Activated CD4-positive, alpha-beta T cell treated with anti-CD3 and anti-CD28 coated beads, Interleukin-2, Interleukin-6, amounts not matched to agents 100 ng/mL and 50 ng/mL, durations not matched to agents 16 hours and 8 hours (primary cell): Measurements from ENCODE around the gene FAM222B.

ENCODE experiments used
- DNase-seq: peaks from one replicate; pipeline ENCODE4 v3.0.0-alpha.2; 2020

Gene FAM222B

DNA sequence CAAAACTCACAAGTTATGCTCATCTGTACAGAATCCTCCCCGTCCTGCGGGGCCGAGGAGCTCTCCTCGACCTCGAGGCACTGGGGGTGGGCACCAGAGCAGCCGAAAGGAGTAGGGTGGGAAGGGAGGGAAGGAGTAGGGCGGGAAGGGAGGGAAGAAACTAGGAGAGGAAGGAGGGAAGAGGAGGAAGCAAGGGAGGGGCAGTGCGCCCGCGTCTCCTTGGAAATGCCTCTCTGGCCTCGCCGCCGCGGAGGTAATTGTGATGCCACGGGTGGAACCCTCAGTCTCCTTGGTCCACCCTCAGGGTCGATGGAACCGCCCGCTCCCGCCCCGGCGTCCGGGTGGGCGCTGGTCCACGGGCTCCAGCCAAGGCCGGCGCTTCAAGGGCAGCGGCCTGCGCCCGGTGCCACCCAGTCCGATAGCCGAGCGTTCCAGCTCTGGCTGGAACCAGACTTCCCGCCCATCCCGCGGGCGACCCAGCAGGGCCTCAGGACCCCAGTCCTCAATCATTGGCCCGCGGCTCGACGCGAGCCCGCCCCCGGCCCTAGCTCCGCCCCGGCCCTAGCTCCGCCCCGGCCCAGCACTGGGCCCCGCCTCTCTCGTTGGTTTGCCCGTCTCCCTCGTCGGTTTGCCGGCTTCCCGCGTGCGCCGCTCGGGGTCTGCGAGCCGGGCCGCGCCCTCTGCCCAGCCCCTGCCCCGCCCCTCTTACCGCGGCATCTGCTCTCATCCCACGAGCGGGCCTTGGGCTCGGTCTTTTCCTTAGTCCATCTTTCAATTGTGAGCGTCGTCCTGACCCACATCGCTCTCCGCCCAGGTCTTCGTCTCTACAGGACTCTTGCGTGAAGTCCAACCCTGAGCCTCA is 131.5 kb downstream of the FAM222B start:
- DNase-seq, result peak; percentile 96

DNA sequence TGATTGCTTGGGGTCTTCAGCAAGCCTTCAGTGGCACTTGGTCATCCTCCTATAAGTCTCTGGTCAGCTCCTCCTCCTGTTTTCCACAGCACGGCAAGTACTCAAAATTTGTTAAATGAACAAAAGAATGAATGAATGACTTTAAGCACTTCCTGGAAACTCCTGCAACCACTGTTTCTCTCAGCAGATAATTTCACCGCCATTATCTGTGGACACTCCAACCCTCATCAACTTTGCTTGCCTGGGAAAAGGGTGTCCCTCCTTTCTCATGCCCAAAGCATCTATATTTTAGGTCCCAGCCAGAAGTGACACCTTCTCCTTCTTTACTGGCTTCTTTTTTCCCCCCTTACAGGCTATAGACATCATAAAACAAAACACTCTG is 135.3 kb downstream of the FAM222B start:
- DNase-seq, result no peak

DNA sequence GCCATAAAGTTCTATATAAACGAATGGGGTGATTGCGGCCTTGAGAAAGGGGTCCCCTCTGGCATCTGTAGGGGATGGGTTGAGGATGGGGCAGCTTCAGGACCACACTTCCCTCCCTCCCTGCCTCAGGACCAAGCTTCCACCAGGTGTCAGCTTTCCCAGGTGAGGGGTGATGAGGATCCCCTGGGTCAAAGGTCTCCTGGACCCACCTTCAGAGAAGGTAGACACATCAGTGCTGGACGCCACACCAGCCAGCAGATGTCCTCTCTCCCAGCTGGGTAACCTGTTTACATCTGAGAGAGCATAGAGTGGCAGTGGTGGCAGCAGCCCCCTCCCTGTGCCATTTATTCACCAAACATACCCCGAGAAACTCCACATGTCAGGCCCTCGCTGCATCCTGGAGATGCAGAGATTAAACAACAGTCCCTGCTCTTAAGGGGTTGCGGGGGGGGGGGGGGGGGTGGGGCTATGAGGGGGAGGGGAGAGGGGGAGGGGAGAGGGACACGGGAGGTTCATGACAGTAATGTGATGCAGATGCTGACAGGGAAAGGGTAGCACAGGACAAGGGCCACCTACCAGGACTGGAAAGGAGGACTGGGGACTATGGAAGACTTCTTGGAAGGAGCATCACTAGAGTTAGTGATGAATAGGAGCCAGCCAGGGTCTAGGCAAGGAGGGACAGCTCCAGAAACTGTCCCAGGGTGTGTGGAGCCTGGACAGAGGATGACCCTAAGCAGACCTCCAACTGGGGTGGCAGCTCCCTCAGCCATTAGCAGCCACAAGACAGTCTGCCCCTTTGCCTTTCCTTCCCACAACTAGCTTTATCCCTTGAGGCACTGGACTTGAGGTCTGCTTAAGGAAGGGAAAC is 135.9 kb downstream of the FAM222B start:
- DNase-seq, result no peak
